Activated CD4-positive, alpha-beta T cell treated with anti-CD3 and anti-CD28 coated beads, Interleukin-2, amount 50 U/mL, for 48 hours (primary cell): Measurements from ENCODE around the gene DIPK2A.

ENCODE experiments used
- DNase-seq, 2 experiments: peaks; one replicate each; pipeline ENCODE4 v3.0.0-alpha.2; 2020

The DIPK2A gene, protein sequence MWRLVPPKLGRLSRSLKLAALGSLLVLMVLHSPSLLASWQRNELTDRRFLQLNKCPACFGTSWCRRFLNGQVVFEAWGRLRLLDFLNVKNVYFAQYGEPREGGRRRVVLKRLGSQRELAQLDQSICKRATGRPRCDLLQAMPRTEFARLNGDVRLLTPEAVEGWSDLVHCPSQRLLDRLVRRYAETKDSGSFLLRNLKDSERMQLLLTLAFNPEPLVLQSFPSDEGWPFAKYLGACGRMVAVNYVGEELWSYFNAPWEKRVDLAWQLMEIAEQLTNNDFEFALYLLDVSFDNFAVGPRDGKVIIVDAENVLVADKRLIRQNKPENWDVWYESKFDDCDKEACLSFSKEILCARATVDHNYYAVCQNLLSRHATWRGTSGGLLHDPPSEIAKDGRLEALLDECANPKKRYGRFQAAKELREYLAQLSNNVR

DNA sequence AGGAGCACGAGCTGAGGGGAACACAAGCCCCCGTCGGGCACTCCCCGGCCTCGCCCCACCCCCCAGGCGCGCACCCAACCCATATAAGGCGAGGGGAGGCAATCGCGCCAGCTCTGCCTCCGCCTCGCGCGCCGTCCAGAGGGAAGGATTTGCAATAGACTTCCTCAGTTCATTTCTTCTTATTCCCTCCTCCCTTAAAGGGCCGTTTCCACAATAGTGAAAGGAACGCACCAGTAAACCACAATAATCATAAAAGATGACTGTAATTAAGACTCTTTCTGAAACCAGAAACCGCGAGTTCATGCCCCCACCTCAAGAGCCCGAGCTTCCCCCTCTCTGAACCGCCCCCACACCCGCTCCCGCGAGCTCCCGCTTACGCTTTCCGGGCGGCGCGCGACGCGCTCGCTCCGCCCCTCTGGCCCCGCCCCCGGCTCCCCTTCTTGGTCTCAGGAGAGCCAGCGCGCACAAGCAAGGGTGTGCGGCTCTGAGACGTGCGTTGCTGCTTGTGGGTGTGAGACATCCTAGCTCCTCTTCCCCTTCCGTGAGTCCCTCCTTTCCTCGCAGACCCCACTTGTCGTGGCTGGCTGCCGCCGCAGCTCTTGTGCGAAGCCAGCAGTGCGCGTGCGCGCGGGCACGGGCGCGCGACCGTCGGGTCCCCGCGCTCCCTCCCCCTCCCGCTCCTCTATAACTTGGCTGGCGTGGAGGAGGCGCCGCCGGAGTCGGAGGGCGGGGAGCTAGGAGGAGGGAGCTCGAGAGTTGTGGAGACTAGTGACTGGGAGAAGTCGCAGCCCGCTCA lies at the start of gene DIPK2A:
TSS of gene DIPK2A (plus strand) at position 465 of the 796 bp plus-strand sequence. CDS start 510 bp downstream, outside the sequence.
- DNase-seq = peak; percentile 95 to 96

DNA sequence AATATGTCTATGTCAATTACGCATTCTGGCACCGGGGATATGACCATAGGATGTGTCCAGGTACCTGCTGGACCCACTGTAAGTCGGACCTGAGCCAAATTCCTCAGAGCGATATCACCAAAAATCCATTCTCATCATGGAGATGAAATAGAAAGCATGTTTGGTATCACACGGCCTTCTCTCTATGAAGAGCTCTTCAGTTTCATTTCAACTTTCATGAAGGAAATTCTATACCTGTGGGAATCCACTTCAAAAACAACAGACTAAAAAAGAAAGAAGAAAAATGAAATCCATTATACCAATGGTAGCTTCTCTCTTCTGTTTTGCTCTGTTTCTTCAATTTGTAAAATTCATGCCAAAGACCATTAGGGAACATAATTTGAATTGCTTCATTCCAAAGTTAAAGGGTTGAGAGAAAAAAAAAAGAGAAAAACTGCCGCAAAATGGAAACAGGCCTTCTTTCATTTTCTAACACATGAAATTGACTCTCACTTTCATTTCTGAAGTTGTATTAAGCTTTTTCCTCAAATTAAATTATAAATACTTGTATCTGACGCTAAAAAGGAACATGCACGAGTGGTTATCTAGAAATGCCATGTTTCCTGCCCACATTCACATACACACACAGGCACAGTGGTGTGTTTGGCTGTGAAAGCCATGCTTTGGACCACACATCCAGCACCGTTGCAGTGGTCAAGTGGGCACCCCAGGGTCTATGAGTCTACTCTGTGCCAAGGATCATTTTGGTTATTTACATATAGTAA lies 46.9 kb upstream of the DIPK2A start:
- DNase-seq = no peak

DNA sequence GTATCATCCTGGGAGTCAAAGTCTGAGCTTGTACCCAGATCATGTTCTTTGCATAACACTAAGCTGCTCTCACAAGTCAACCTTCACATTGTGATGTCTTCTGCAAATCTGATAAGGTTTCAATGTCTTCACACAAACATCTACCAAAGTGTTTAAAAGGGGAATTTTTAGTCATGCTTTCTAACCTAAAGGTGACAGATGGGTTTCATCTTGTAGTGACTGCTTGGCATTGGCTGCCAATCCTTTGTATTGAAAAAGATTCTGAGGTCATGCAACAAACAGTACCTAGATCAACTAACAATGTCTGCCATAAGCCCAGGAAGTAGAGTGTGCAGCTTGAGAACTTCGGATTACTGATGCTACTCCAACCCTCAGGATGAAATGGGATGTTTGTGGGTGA lies 43.6 kb upstream of the DIPK2A start:
- no peak for DNase-seq

DNA sequence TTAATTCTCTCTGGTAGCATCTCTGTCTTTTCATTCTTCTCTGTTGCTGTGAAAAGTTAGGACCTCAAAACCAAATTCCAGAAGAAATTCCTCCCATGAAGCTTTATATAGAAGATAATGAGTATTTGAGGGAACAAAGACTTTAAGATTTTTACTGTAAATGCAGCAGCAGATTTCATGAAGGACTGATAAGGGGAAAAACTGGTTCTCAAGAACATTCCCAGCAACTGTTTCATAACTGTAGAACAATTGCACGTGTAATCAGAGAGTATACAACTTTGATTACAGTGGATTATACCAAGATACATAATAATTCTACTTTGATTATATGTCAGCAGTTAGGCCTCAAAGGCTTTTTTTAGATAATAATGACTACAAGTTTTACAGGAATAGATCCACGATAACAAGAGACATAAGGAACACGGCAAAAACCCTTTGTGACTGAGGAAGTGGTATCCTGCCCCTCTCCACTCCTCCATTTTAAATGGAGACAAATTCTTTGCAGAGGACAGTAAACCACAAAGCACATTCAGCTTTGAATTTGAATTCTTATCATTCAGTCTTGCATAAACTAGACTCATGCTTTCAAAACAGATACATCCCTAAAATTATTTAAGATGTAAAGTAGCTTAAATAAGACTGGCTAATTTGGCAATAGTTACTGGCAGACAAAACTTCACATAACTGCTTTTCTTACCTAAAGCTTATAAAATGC lies 42.9 kb upstream of the DIPK2A start:
- DNase-seq = no peak

DNA sequence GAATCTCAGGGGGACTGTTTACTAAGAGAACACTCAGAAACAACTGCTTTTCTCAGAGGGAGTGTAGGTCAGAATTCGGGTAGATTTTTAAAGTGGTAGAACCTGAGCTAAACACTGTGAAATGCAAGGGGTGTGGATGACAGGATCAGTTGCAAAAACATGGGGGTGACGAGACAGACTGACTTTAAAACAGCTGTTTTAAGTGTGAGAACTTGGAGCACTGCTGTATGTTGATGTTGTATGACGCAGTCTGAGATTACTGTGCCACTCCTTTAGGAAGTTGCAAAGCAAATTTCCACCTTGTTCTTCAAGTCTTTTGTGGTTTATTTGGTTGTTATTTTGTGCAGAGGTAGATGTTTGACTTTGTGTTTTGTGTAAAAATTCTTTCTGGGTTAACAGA lies 36.8 kb upstream of the DIPK2A start:
- DNase-seq = no peak

DNA sequence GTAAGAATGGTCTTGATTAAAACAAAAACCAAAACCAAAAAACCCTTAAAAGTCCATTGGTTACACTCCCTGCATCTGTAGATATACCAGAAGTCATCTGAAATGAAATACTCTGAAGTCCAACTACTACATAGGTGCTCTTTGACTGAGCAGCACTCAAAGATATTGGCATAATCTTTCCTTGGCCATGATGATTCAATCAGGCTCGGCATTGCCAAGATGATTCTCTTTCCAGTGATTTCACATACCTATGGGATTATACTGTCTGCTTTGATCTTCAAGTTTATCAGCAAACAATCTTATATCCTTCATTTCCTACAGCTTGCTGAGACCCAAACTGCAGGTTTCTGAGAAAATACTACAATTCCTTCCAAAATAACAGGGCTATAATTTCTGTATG lies 35.9 kb upstream of the DIPK2A start:
- no peak for DNase-seq

DNA sequence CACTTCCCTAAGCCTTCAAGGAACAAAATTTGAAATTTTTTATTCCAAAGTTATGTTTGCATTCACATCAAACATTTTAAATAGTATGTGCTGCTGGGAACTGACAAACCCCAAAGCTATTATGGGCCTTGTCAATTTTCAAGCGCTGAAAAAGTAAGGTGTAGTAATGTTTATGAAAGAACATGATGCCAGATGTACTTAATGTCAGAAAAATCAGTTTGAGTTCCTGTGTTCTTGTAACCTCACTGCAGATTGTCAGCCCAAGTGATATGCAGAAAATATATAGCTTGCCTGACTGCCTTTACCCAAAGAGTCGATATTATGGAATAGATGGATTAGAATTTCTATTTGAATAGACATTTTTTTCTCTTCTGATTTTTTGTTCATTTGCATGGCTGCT lies 20.8 kb upstream of the DIPK2A start:
- no peak for DNase-seq

DNA sequence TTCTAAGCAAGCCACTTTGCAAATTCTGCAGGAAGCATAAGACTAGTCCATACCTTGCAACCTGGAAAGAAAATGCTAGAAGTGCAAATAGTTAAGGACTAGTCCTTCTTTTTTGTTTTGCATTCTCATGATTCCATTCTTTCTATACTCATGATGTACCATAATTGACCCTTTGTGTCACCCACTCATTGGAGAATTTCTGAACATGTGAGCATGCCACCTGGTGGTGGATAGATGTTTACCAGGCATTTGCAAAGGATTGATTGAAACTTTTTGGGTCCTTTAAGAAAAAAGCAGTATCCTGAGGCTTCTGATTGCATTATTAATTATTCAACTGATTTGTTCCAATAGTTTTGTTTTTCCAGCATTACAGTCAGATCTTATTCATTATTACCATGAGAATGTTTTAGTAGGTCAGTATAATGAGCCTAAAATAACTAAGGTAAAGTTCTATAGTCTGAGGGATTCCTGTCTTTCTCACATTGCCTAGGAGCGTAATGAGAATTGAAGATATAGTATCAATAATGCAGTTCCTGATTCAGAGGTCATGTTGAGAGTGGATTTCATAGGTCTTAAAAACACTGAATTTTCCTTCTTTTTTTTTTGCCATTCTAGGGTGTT lies 20.2 kb upstream of the DIPK2A start:
- DNase-seq = peak; percentile 15 to 27

DNA sequence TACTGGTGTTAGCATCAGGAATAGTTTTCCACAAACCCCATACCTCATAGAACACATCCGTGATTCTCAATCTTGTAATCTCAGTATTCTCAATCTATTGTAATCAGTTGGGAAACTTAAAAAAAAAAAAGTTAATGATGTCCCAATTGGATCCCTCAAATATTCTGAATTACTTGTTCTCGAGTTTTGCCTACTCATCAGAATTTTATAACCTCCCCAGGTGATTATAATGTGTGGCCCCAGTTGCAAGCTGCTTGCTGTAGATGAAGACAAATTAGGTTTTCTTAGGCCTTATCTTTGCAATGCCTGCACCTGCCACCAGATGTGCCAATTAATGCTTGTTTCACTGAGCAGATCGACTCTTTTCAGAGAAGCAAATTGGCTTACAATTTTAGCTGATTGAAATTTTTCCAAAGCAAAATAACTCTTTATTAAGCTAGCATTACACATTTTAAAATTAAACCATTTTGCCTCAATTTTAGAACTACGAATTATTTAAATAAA lies 19.0 kb upstream of the DIPK2A start:
- no peak for DNase-seq

DNA sequence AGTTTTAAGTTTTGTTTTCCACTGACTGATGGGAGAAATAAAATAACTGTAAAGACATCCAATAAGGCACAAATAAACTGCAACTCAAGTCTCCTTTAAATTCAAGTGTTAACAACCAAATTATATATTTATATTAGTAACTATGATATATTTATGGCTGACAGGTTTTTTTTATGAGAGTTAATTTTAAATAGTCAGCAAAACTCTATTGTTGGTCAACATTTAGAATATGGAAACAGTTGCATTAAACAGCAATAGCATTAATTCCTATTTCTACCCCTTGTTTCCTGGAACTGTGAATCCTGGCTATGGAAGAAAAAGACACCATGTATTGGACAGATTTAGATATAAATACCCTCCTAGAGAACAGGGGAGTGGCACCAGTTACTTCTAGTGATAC lies 16.5 kb upstream of the DIPK2A start:
- no peak for DNase-seq

DNA sequence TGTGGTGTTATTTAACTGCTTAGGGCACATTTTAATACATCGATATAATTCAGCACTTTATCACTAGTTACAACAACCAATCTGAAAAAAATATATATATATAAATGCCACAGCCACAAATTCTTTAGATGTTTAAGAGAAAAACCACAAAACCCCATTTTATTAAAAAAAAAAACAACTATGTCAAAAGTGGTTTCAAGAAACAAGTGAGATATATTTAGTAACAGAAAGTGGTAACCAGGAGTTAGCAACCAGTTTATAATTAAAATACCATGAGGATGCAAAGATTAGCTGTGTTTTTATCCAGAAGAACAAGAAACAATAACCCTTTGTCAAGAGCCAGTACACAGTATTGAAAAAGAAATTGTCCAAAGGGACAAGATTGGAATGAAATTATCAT lies 14.8 kb upstream of the DIPK2A start:
- no peak for DNase-seq

DNA sequence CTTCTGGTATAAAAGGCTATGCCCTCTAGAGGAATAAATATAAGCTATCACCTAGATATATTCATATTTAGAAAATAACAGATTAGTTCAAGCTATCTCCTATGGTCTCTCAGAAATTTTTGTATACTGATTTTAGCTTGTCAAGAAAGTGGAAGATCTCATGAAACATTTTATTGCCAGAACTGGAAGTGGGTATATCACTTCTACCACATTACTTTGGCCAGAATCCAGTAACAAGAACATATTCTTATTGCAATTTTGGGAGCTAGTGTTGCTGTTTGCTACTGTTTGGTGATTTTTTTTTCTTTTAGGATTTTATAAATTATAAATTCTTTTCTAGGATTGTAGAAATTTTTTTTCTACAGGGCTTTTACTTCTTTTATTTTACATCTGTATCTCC lies 14.2 kb upstream of the DIPK2A start:
- DNase-seq = no peak

DNA sequence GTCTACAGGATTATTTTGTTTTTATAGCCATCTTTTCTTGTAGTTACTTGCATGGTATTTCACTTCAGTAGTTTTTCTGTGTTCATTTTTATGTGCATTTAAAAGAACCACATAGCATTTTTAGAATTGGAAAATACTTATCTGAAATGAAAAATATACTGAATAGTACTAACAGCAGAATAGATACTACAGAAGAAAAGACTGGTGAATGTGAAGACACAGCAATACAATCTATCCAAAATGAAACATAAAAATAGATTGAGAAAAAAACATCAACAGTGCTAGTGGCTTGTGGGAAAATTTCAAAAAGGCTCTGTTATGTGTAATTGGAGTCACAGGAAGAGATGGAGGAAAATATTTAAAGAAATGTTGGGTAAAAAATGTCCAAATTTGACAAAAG lies 12.7 kb upstream of the DIPK2A start:
- DNase-seq = no peak

DNA sequence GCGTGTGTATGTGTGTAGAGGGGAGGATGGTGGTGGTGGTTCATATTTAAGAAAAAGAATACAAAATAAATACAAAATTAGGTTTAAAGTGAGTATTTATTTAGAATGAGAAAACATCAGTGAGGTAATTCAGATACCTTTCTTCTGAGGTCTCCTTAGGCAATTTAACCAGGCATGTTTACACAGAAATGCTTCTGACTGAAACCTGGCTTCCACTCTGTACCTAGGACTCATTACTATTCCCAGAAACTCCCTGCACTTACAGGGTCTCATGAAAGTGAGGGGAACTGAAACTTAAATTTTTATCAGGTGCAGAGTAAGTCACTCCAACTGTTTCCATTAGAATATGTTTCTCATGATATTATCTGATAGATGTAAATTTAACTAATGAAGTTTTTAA lies 10.3 kb upstream of the DIPK2A start:
- no peak for DNase-seq

DNA sequence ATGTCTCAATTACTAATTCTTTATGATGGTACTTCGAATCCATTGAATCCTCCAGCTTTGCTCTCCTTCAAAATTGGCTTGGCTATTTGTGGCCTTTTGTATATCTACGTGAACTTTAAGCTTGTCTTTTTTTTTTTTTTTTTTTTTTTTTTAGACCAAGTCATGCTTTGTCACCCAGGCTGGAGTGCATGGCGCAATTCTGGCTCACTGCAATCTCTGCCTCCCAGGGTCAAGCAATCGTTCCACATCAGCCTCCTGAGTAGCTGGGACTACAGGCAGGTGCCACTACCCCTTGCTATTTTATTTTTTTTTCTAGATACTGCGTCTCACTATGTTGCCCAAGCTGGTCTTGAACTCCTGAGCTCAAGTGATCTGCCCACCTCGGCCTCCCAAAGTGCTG lies 7.7 kb upstream of the DIPK2A start:
- no peak for DNase-seq

DNA sequence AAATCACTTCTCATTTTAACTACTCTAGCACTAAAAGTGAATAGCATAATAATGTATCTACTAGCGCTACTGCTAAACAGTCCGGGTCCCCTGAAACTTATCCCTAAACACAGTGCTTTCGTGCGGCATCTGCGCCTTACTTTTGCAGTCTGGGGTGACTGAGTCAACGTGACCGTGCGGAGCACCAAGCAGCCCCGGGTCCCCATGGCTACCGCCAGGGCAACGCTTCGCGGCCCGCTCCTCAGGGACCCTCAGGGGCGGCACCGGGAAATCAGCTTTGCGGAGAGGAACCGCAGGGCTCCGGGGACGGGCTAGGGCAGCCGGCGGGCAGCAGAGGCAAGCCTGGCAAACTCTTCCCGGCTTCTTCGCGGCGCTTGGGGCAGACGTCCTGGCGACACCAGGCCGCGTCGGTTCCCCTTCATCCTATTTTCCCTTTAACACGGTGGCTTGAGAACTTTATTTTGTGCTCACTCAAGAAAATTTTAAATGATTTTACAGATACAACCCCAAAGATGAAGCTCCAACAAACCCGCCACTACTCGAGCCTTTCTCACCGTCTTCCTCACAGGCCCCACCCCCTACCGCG lies 757 bp upstream of the DIPK2A start:
- DNase-seq = peak; percentile 62 to 66

DNA sequence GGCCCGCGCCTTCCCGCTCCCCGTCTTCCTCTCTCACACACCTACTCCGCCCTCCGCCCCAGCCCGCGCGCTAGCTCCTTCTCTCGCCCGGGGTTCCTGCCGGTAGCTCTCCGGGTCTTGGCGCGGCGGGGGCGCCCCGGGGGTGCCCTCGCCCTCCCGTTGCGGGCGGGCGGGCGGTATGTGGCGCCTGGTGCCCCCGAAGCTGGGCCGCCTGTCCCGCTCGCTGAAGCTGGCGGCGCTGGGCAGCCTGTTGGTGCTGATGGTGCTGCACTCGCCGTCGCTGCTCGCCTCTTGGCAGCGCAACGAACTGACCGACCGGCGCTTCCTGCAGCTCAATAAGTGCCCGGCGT lies 507 bp downstream of the DIPK2A start:
- peak in 1 of 2 experiments; percentile 57 for DNase-seq

DNA sequence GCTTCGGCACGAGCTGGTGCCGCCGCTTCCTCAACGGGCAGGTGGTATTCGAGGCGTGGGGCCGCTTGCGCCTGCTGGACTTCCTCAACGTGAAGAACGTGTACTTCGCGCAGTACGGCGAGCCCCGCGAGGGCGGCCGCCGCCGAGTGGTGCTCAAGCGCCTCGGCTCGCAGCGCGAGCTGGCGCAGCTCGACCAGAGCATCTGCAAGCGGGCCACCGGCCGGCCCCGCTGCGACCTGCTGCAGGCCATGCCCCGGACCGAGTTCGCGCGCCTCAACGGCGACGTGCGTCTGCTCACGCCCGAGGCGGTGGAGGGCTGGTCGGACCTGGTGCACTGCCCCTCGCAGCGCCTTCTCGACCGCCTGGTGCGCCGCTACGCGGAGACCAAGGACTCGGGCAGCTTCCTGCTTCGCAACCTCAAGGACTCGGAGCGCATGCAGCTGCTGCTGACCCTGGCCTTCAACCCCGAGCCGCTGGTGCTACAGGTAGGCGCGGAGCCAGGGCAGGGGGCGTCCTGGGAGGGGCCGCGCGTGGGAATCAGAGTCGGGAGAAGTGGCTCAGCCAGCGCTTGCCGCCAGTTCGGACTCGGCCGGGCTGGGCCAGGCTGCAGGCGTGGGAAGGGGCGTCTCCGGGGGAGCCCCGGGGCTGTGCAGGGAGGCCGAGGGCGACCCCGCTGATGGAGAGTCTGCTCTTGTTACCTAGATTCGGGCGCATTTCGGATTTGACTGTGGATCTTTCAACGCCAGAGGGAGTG lies 1.1 kb downstream of the DIPK2A start:
- peak; percentile 67 to 68 for DNase-seq

DNA sequence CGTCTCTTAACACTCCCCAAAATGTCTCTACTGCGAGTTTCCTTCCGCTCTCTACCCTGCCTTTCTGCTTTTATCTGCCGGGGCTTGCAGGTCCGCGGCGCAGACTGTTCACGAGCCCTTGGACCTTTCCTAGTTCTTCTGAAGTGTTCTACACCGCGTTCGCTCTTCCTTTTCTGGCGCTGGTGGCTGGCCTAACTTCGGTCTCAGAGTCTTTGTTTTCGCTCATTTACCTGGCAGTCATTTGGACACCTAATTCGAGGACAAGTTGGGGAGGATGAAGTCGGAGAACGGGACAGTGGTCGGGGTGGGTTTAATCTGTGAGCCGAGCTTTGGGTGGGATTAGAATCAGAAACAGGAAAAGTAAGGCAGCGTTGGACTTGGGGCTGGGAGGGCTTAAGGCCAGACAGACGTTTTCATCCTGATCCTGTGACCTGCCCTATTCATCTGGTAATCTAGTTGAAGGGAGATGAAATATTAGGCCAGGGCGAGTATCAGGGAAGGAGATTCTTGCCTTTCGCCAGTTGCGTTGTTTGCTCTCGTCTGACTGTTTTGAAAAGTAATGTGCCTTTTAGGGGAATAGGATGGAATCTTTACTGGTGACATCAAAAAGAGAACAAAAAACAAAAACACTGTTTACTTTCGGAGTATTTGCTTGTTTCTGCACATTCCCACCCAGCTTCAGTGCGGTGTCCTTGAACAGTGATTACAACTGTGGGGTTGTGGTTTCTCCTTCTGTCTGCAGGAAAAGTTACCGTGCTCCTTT lies 1.8 kb downstream of the DIPK2A start:
- peak in 1 of 2 experiments; percentile 65 for DNase-seq
